SK-N-SH (cell line): ENCODE measurements around the gene SPTAN1. TPM values are rescaled to one million over a fixed set of nuclear protein-coding genes. Genes with fewer than 3 reads are reported as not detected.

Experiments
- CTCF ChIA-PET: fragments of 300-600, 350-600 bp; formaldehyde crosslinking; extraction: SDS; loops from one replicate; lab custom pipeline; 2021; lab: Yijun Ruan, JAX
- POLR2A ChIA-PET: fragments of 350-600 bp; sonication (Branson Sonifier 250); formaldehyde crosslinking; extraction: SDS; loops from one replicate; lab custom pipeline; 2020; ENCODE audit warnings: antibody characterized with exemption, inconsistent platforms; lab: Yijun Ruan, JAX
- DNase-seq: peaks from one replicate; pipeline ENCODE4 v3.0.0; 2012
- H2AFZ ChIP-seq: fragments of 200-600 bp; sonication (generic); 2 replicates; pipeline ENCODE4 v1.8.1; 2016; ENCODE audit warnings: antibody characterized with exemption, mild to moderate bottlenecking, low read depth
- H3F3A ChIP-seq: fragments of 200-600 bp; sonication (generic); replicated peaks from 2 replicates; pipeline ENCODE3; 2016; ENCODE audit warnings: antibody characterized with exemption, mild to moderate bottlenecking; ENCODE audit not compliant: insufficient read depth
- H3K27ac ChIP-seq, 2 experiments: fragments of 200-500 bp in 1 of 2; fragments of 200-600 bp in 1 of 2; sonication (Bioruptor generic) in 1 of 2; sonication (generic), shearing (Covaris generic) in 1 of 2; 2 replicates each; pipeline versions ENCODE4 v1.5.1 to v1.6.1; 2014 to 2016; ENCODE audit warnings: low read depth in 2 of 2, inconsistent platforms in 1 of 2, low read length in 1 of 2, mild to moderate bottlenecking in 1 of 2, mixed read lengths in 1 of 2
- H3K27me3 ChIP-seq: fragments of 200-600 bp; sonication (generic), shearing (Covaris generic); 2 replicates; pipeline ENCODE4 v1.6.1; 2016; ENCODE audit warnings: mixed run types; ENCODE audit not compliant: insufficient read depth
- H3K36me3 ChIP-seq, 2 experiments: fragments of 200-500 bp in 1 of 2; fragments of 200-600 bp in 1 of 2; sonication (Bioruptor generic) in 1 of 2; sonication (generic) in 1 of 2; replicated peaks in 1 of 2; 2 replicates each; pipeline versions ENCODE3 to v1.5.1; 2014 to 2016; ENCODE audit warnings: low read length in 1 of 2, mild to moderate bottlenecking in 1 of 2; ENCODE audit not compliant: insufficient read depth in 2 of 2, control insufficient read depth in 1 of 2
- H3K4me1 ChIP-seq, 2 experiments: fragments of 200-500 bp in 1 of 2; fragments of 200-600 bp in 1 of 2; sonication (Bioruptor generic) in 1 of 2; sonication (generic), shearing (Covaris generic) in 1 of 2; 2 replicates each; pipeline versions ENCODE4 v1.5.1 to v1.6.1; 2014 to 2016; ENCODE audit warnings: low read depth in 1 of 2, low read length in 1 of 2, mixed run types in 1 of 2; ENCODE audit not compliant: insufficient read depth in 2 of 2, control insufficient read depth in 1 of 2
- H3K4me2 ChIP-seq: fragments of 200-600 bp; sonication (generic), shearing (Covaris generic); 2 replicates; pipeline ENCODE4 v1.6.1; 2017; ENCODE audit warnings: mixed run types
- H3K4me3 ChIP-seq, 2 experiments: fragments of 200-500 bp in 1 of 2; fragments of 200-600 bp in 1 of 2; sonication (Bioruptor generic) in 1 of 2; sonication (generic), shearing (Covaris generic) in 1 of 2; 2 replicates each; pipeline versions ENCODE4 v1.5.1 to v1.8.1; 2014 to 2016; ENCODE audit warnings: low read depth in 2 of 2, inconsistent platforms in 1 of 2, low read length in 1 of 2, mild to moderate bottlenecking in 1 of 2, mixed read lengths in 1 of 2, moderate library complexity in 1 of 2
- H3K79me2 ChIP-seq: fragments of 200-600 bp; sonication (generic); 2 replicates; pipeline ENCODE4 v1.8.1; 2017; ENCODE audit warnings: mild to moderate bottlenecking; ENCODE audit not compliant: insufficient read depth
- H3K9ac ChIP-seq: fragments of 200-600 bp; sonication (generic); 2 replicates; pipeline ENCODE4 v1.6.1; 2017; ENCODE audit warnings: mixed run types
- H3K9me2 ChIP-seq: fragments of 200-600 bp; sonication (generic); 2 replicates; pipeline ENCODE4 v1.6.1; 2017; ENCODE audit warnings: mixed run types
- H3K9me3 ChIP-seq: fragments of 200-600 bp; sonication (generic); 2 replicates; pipeline ENCODE4 v1.6.1; 2017; ENCODE audit warnings: mixed run types, mild to moderate bottlenecking, moderate library complexity
- H4K20me1 ChIP-seq: fragments of 200-600 bp; sonication (generic); 2 replicates; pipeline ENCODE4 v1.6.1; 2017; ENCODE audit warnings: mild to moderate bottlenecking, mixed run types; ENCODE audit not compliant: insufficient read depth
- CHD2 ChIP-seq: fragments of 150-350 bp; IDR thresholded peaks from 2 replicates; pipeline ENCODE4 v1.6.1; 2018; ENCODE audit warnings: low read length; ENCODE audit not compliant: partially characterized antibody
- GABPA ChIP-seq: IDR thresholded peaks from 2 replicates; pipeline ENCODE4 v1.4.0; 2012; ENCODE audit warnings: low read depth, mild to moderate bottlenecking
- JUND ChIP-seq: IDR thresholded peaks from 2 replicates; pipeline ENCODE4 v1.4.0; 2012
- MEF2A ChIP-seq: IDR thresholded peaks from 2 replicates; pipeline ENCODE4 v1.4.0; 2012; ENCODE audit warnings: low read depth, borderline replicate concordance
- PBX3 ChIP-seq: IDR thresholded peaks from 2 replicates; pipeline ENCODE4; 2012
- REST ChIP-seq: IDR thresholded peaks from 2 replicates; pipeline ENCODE4 v1.6.1; 2012; ENCODE audit warnings: mild to moderate bottlenecking, low read depth, low read length, moderate library complexity
- RFX5 ChIP-seq: IDR thresholded peaks from 2 replicates; pipeline ENCODE4 v1.6.1; 2012; ENCODE audit warnings: mild to moderate bottlenecking, improper control_type of control experiment, low read length
- SIN3A ChIP-seq: IDR thresholded peaks from 2 replicates; pipeline ENCODE4 v1.6.1; 2012; ENCODE audit warnings: low read depth, mild to moderate bottlenecking, low read length, moderate library complexity, borderline replicate concordance
- TAF1 ChIP-seq: IDR thresholded peaks from 2 replicates; pipeline ENCODE4 v1.6.1; 2012; ENCODE audit warnings: low read depth, mild to moderate bottlenecking, low read length, moderate library complexity, borderline replicate concordance
- TEAD4 ChIP-seq: IDR thresholded peaks from 2 replicates; pipeline ENCODE4 v1.4.0; 2012; ENCODE audit warnings: mild to moderate bottlenecking, borderline replicate concordance; ENCODE audit not compliant: insufficient read depth
- WGBS: methylation state at CpG from one replicate; pipeline ENCODE4 v1.1.6; 2017; ENCODE audit warnings: low lambda C conversion rate; 5-methylcytosine and 5-hydroxymethylcytosine counted together
- polyA plus RNA-seq, 3 experiments: library from polyadenylated mRNA; depleted of rRNA; stranded (reverse); fragments of >200 nt; gene quantifications; 2 replicates each; pipeline ENCODE4 v1.2.3, GENCODE V29; 2012
- TF ChIP-seq, protein P1 (sequence below): IDR thresholded peaks from 2 replicates; pipeline ENCODE4 v1.4.0; 2012; ENCODE audit warnings: low read depth
- TF ChIP-seq, protein P2 (sequence below): IDR thresholded peaks from 2 replicates; pipeline ENCODE4 v1.4.0; 2012; ENCODE audit warnings: low read depth, borderline replicate concordance
- TF ChIP-seq, protein P3 (sequence below): fragments of 150-350 bp; IDR thresholded peaks from 2 replicates; pipeline ENCODE4 v1.6.1; 2016; ENCODE audit warnings: mild to moderate bottlenecking, low read depth, low read length

SPTAN1 gene
- polyA plus RNA-seq, 1 of the 3 experiments (the other 2 are of a cell fraction) = 177 TPM

DNA sequence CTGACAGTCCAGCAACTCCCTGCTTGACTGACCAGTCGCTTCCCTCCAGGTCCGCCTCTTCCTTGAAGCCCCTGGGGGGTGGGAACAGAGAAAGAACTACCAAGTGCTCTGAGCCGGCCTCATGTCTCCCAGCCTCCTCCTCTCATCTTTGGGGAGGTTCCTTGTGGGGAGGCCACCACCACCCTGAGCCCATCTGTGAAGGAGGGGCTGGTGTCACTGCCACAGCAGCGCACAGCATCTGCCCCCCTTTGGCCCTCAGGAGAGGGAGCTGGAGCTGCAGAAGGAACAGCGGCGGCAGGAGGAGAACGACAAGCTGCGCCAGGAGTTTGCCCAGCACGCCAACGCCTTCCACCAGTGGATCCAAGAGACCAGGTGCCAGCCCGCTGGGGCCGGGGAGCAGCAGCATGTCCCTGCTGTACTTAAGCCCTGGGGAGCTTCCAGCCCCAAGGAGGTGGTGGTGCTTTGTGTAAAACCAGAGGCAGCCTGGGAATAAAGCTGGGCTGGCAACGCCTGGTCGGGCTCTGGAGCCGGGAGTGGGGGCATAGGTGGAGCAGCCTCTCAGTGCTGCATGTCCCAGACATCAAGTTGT lies 74.8 kb downstream of the SPTAN1 start:
- no peaks in the 10 kb centered on the region for H3K27me3 ChIP-seq
- H2AFZ ChIP-seq = no peak overlapping the region
- ChIA-PET POLR2A (no interaction called here), CTCF (interaction anchor here (3.2 kb wide), 1 partner anchor 9 kb away, joined by 15 read pairs; no protein-coding TSS in a partner anchor)
- peaks cover 44 to 69% of the 10 kb centered on the region in 2 experiments for H3K36me3 ChIP-seq
- TF ChIP-seq SIN3A = no peak
- TF ChIP-seq, protein P1, sequence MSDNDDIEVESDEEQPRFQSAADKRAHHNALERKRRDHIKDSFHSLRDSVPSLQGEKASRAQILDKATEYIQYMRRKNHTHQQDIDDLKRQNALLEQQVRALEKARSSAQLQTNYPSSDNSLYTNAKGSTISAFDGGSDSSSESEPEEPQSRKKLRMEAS = no peak
- no peak for TF ChIP-seq JUND
- no peak for TF ChIP-seq TEAD4
- no peaks in the 10 kb centered on the region for H3K9me3 ChIP-seq
- no peaks in the 10 kb centered on the region; a peak in 1 of 4 replicates for H3K4me1 ChIP-seq
- no peak overlapping the region for H3K9ac ChIP-seq
- peaks cover 20% of the 10 kb centered on the region for H3F3A ChIP-seq
- H3K79me2 ChIP-seq = no peaks in the 10 kb centered on the region
- DNase-seq = peak; percentile 22
- no peaks in the 10 kb centered on the region for H4K20me1 ChIP-seq
- H3K9me2 ChIP-seq = no peaks in the 10 kb centered on the region
- no peak overlapping the region for H3K4me3 ChIP-seq
- no peak overlapping the region for H3K27ac ChIP-seq
- no peak overlapping the region for H3K4me2 ChIP-seq
- WGBS = over 99% methylated on average over 13 of the region's 15 CpGs

- Histone ChIP-seq H4K20me1 (no peaks in the 10 kb centered on the region), H3K27me3 (no peaks in the 10 kb centered on the region), H3K9me2 (no peaks in the 10 kb centered on the region), H3K36me3 (peaks cover 39 to 75% of the 10 kb centered on the region in 2 experiments), H3K4me3 (no peak overlapping the region), H2AFZ (no peak overlapping the region), H3K9ac (no peak overlapping the region), H3K4me1 (no peaks in the 10 kb centered on the region; a peak in 1 of 4 replicates), H3F3A (peaks cover 26% of the 10 kb centered on the region), H3K79me2 (no peaks in the 10 kb centered on the region), H3K4me2 (no peak overlapping the region), H3K27ac (no peak overlapping the region; a peak in 1 of 4 replicates), H3K9me3 (no peaks in the 10 kb centered on the region)
- WGBS = 89% methylated on average over 5 of the region's 13 CpGs
- DNase-seq = peak; percentile 20
- CTCF ChIA-PET = no interaction called here
- POLR2A ChIA-PET = no interaction called here
- TF ChIP-seq TEAD4 (no peak), PBX3 (no peak), MEF2A (no peak), TAF1 (no peak), GABPA (no peak), CHD2 (no peak), REST (no peak), RFX5 (no peak)
- TF ChIP-seq, protein P2, sequence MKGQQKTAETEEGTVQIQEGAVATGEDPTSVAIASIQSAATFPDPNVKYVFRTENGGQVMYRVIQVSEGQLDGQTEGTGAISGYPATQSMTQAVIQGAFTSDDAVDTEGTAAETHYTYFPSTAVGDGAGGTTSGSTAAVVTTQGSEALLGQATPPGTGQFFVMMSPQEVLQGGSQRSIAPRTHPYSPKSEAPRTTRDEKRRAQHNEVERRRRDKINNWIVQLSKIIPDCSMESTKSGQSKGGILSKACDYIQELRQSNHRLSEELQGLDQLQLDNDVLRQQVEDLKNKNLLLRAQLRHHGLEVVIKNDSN = no peak
- TF ChIP-seq, protein P3, sequence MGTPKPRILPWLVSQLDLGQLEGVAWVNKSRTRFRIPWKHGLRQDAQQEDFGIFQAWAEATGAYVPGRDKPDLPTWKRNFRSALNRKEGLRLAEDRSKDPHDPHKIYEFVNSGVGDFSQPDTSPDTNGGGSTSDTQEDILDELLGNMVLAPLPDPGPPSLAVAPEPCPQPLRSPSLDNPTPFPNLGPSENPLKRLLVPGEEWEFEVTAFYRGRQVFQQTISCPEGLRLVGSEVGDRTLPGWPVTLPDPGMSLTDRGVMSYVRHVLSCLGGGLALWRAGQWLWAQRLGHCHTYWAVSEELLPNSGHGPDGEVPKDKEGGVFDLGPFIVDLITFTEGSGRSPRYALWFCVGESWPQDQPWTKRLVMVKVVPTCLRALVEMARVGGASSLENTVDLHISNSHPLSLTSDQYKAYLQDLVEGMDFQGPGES = no peak
Observed at GRCh38 chr9:128627906-128628305, 75.5 kb downstream of the SPTAN1 start.
